Measurements from ENCODE around the gene C1QTNF6.

GRCh38 chr22:37155971-37156370 is 32.1 kb downstream of the C1QTNF6 start:
- TF ChIP-seq CTCF (IDR thresholded peaks at IDR 0.05; ENCODE audit: extremely low read depth in 1 of 2, insufficient read depth in 1 of 2, low read depth in 1 of 2, low read length in 2 of 2) (no peak), JUN (IDR thresholded peaks at IDR 0.05; ENCODE audit: borderline replicate concordance, insufficient read depth, insufficient read length, low read depth) (no peak), POLR2A (IDR thresholded peaks at IDR 0.05; ENCODE audit: low read depth, low read length) (no peak)

All from endothelial cell of umbilical vein (primary cell).